Ishikawa (cell line): Measurements from ENCODE around the gene POU2F1.

Source experiments
- CEBPB ChIP-seq: IDR thresholded peaks from 2 replicates; pipeline ENCODE4 v1.6.1; 2012
- CREB1 ChIP-seq: IDR thresholded peaks from 2 replicates; pipeline ENCODE4 v1.6.1; 2012; ENCODE audit warnings: low read depth
- EGR1 ChIP-seq: IDR thresholded peaks from 2 replicates; pipeline ENCODE4 v1.6.1; 2012
- EP300 ChIP-seq: IDR thresholded peaks from 2 replicates; pipeline ENCODE4 v1.6.1; 2012; ENCODE audit warnings: borderline replicate concordance
- FOXM1 ChIP-seq: IDR thresholded peaks from 2 replicates; pipeline ENCODE4 v1.6.1; 2012; ENCODE audit warnings: low read depth, borderline replicate concordance
- MAX ChIP-seq: IDR thresholded peaks from 2 replicates; pipeline ENCODE4 v1.6.1; 2012
- NFIC ChIP-seq: IDR thresholded peaks from 2 replicates; pipeline ENCODE4 v1.6.1; 2012
- RAD21 ChIP-seq: IDR thresholded peaks from 2 replicates; pipeline ENCODE4 v1.6.1; 2012; ENCODE audit warnings: low read depth
- REST ChIP-seq: IDR thresholded peaks from 2 replicates; pipeline ENCODE4 v1.6.1; 2012; ENCODE audit warnings: low read depth, mild to moderate bottlenecking
- TAF1 ChIP-seq: IDR thresholded peaks from 2 replicates; pipeline ENCODE4 v1.6.1; 2012; ENCODE audit warnings: low read depth, mild to moderate bottlenecking
- TCF12 ChIP-seq: IDR thresholded peaks from 2 replicates; pipeline ENCODE4 v1.6.1; 2012; ENCODE audit warnings: low read depth
- TEAD4 ChIP-seq: IDR thresholded peaks from 2 replicates; pipeline ENCODE4 v1.6.1; 2012
- YY1 ChIP-seq: IDR thresholded peaks from 2 replicates; pipeline ENCODE4 v1.6.1; 2012; ENCODE audit warnings: low read depth
- ZBTB7A ChIP-seq: IDR thresholded peaks from 2 replicates; pipeline ENCODE4 v1.6.1; 2012; ENCODE audit warnings: low read depth
- TF ChIP-seq, protein P1 (sequence below): IDR thresholded peaks from 2 replicates; pipeline ENCODE4 v1.6.1; 2012

POU2F1 gene

DNA sequence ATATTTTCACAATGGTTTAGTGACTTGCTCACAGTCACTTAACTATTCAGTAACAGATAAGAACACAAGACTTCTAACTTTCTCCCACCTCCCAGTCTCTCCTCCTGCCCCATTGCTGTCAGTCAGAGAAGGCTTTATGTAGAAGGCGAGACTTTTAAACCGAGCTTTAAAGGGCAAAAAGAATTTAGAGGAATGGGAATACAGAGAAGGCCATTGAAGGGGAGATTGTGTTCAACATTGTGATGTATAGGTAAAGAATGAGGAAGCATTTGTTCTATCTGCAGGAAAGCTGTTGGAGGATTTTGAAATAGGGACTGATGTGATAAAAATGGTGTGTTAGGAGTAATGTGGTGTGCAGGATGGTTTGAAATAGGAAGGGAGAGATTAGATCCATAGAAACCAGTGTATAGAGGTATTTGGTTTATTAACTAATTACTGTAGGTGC is 7.3 kb downstream of the POU2F1 start:
- TF ChIP-seq RAD21 (no peak), EP300 (no peak), TCF12 (no peak), TAF1 (no peak), CREB1 (no peak), REST (no peak)
- TF ChIP-seq, protein P1, sequence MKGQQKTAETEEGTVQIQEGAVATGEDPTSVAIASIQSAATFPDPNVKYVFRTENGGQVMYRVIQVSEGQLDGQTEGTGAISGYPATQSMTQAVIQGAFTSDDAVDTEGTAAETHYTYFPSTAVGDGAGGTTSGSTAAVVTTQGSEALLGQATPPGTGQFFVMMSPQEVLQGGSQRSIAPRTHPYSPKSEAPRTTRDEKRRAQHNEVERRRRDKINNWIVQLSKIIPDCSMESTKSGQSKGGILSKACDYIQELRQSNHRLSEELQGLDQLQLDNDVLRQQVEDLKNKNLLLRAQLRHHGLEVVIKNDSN = no peak

DNA sequence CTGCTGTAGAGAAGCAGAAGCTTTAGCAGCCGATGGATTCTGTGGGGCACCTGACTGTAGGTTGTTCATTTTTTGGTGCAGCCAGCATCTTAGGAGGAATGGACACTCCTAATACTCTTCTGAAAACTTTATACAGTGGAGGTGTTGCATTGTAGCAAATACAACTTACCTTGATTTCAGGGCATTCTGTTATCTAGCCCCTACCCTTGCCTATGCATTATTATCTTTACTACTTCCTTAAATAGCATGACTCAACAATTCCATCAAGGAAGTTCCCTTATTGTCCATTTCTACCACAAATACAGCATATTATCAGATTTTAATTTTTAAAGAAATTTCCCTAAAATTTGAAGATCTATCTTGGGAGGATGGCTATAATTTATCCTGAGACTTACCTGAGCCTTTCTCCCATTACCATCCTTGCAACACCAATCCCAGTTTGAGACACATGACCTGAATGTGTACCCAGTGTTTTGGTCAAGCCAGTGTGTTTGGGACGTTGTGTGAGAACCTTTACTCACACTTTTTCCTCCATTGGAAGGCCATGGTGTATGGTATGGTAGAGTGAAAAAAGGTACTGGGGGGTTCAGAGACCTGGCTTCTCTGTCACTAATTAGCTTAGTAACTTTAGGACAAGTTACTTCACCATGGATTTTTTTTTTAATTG is 9.2 kb downstream of the POU2F1 start:
- TF ChIP-seq EP300 = no peak
- TF ChIP-seq ZBTB7A = no peak
- TF ChIP-seq YY1 = no peak
- TF ChIP-seq CEBPB = no peak
- no peak for TF ChIP-seq TEAD4
- no peak for TF ChIP-seq NFIC
- TF ChIP-seq EGR1 = no peak
- no peak for TF ChIP-seq CREB1
- no peak for TF ChIP-seq RAD21
- no peak for TF ChIP-seq TCF12
- TF ChIP-seq REST = no peak
- no peak for TF ChIP-seq FOXM1
- no peak for TF ChIP-seq TAF1
- no peak for TF ChIP-seq MAX
- TF ChIP-seq, protein P1 = no peak

DNA sequence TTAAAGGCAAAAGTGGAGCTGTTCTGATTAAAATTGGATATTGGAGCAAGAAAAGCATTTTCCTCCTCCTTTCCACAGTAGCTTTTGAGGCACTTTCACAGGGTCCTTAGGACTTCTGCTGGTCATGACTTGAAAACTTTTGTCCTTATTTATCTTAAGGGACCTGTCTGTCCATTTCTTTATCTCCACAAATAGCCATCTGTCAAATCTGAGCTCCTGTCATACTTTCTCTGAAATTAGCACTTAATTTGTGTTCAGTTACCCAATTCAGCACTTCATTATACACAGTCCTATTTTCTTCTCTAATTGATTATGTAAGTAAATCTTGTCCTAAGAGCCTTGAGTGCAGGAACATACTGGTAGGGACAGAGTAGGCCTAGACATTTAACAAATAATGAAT is 9.8 kb downstream of the POU2F1 start:
- no peak for TF ChIP-seq CEBPB
- TF ChIP-seq EP300 = no peak
- TF ChIP-seq NFIC = no peak
- no peak for TF ChIP-seq FOXM1
- TF ChIP-seq TCF12 = no peak
- TF ChIP-seq REST = no peak
- no peak for TF ChIP-seq CREB1
- no peak for TF ChIP-seq EGR1
- TF ChIP-seq ZBTB7A = no peak

- TF ChIP-seq EGR1 (no peak), RAD21 (no peak), TAF1 (no peak), YY1 (no peak), REST (no peak), TCF12 (no peak), CEBPB (no peak), CREB1 (no peak)
Measured at GRCh38 chr1:167231873-167232450, 11.3 kb downstream of the POU2F1 start.
